HepG2 (cell line): ENCODE data around the gene APOA1. TPM values are rescaled to one million over a fixed set of nuclear protein-coding genes. Genes with fewer than 3 reads are reported as not detected.

Experiments used
- ATAD3A ChIP-seq: sonication (generic); formaldehyde crosslinking; IDR thresholded peaks from 2 replicates; pipeline ENCODE4 v1.4.0; 2020; ENCODE audit warnings: missing genetic modification reagents
- THAP9 ChIP-seq: sonication (generic); formaldehyde crosslinking; IDR thresholded peaks from 2 replicates; pipeline ENCODE4; 2020; ENCODE audit warnings: missing genetic modification reagents, mild to moderate bottlenecking, borderline replicate concordance
- ZFP91 ChIP-seq: sonication (generic); formaldehyde crosslinking; IDR thresholded peaks from 2 replicates; pipeline ENCODE4 v1.9.0; 2022; ENCODE audit warnings: missing genetic modification reagents, mild to moderate bottlenecking, borderline replicate concordance
- ZMAT5 ChIP-seq: sonication (generic); formaldehyde crosslinking; IDR thresholded peaks from 2 replicates; pipeline ENCODE4 v1.5.0; 2020; ENCODE audit warnings: mild to moderate bottlenecking, low read depth, missing genetic modification reagents, borderline replicate concordance
- ZNF275 ChIP-seq: sonication (generic); formaldehyde crosslinking; IDR thresholded peaks from 2 replicates; pipeline ENCODE4 v1.8.0; 2022; ENCODE audit warnings: missing genetic modification reagents, mild to moderate bottlenecking, inconsistent platforms, borderline replicate concordance
- ZNF512B ChIP-seq: sonication (generic); formaldehyde crosslinking; IDR thresholded peaks from 2 replicates; pipeline ENCODE4 v1.5.1; 2020; ENCODE audit warnings: missing genetic modification reagents, mild to moderate bottlenecking, borderline replicate concordance
- ZNF740 ChIP-seq: sonication (generic); formaldehyde crosslinking; IDR thresholded peaks from 2 replicates; pipeline ENCODE4 v1.4.0; 2020; ENCODE audit warnings: missing genetic modification reagents
- ZNF776 ChIP-seq: sonication (generic); formaldehyde crosslinking; IDR thresholded peaks from 2 replicates; pipeline ENCODE4 v1.4.0; 2020; ENCODE audit warnings: mild to moderate bottlenecking, missing genetic modification reagents
- polyA plus RNA-seq, 8 experiments: library from polyadenylated mRNA; depleted of rRNA in 3 of 8; stranded (reverse) in 7 of 8; unstranded in 1 of 8; fragments of >200 nt; fragmentation: Illumina TruSeq in 4 of 8; extraction: Trizol in 4 of 8; gene quantifications; 2 replicates each; pipeline versions ENCODE4 v1.2.1 to v1.2.3, GENCODE V29; 2011 to 2016; ENCODE audit warnings: low read depth in 4 of 8, missing spikeins in 1 of 8, mixed read lengths in 1 of 8; ENCODE audit not compliant: insufficient read depth in 1 of 8
- total RNA-seq, 5 experiments: library from RNA; depleted of rRNA; stranded (reverse); fragments of >200 nt; fragmentation: Illumina TruSeq; extraction: Trizol; gene quantifications; 2 replicates each; pipeline ENCODE4 v1.2.3, GENCODE V29; 2016; ENCODE audit warnings: low read depth in 1 of 5

Gene APOA1
- total and polyA plus RNA-seq, 2 of the 13 experiments (the other 11 are each of a cell fraction or from before 2014, with no cell fraction given) = 1,973 to 5,485 TPM

- TF ChIP-seq THAP9 = no peak
- no peak for TF ChIP-seq ZNF512B (CRISPR knock-in tag)
- TF ChIP-seq ZNF776 (CRISPR knock-in tag) = no peak
- TF ChIP-seq ZNF740 (CRISPR knock-in tag) = peak; percentile 33; the same call in 1 of the 2 replicates
- peak; percentile 78 for TF ChIP-seq ZFP91
- no peak for TF ChIP-seq ATAD3A (CRISPR knock-in tag)
- no peak for TF ChIP-seq ZMAT5 (CRISPR knock-in tag)
- peak; percentile 88; the same call in 1 of the 2 replicates for TF ChIP-seq ZNF275 (CRISPR knock-in tag)
Measured at GRCh38 chr11:116832350-116833290, 4.8 kb downstream of the APOA1 start (continued).
